Measurements from ENCODE around the gene HTR1D.
"Not testable (repeated sequence)": the region's sequence is repeated elsewhere in the genome, so short reads cannot be mapped to it uniquely, and the experiment has no call there.

HTR1D gene, protein sequence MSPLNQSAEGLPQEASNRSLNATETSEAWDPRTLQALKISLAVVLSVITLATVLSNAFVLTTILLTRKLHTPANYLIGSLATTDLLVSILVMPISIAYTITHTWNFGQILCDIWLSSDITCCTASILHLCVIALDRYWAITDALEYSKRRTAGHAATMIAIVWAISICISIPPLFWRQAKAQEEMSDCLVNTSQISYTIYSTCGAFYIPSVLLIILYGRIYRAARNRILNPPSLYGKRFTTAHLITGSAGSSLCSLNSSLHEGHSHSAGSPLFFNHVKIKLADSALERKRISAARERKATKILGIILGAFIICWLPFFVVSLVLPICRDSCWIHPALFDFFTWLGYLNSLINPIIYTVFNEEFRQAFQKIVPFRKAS

DNA sequence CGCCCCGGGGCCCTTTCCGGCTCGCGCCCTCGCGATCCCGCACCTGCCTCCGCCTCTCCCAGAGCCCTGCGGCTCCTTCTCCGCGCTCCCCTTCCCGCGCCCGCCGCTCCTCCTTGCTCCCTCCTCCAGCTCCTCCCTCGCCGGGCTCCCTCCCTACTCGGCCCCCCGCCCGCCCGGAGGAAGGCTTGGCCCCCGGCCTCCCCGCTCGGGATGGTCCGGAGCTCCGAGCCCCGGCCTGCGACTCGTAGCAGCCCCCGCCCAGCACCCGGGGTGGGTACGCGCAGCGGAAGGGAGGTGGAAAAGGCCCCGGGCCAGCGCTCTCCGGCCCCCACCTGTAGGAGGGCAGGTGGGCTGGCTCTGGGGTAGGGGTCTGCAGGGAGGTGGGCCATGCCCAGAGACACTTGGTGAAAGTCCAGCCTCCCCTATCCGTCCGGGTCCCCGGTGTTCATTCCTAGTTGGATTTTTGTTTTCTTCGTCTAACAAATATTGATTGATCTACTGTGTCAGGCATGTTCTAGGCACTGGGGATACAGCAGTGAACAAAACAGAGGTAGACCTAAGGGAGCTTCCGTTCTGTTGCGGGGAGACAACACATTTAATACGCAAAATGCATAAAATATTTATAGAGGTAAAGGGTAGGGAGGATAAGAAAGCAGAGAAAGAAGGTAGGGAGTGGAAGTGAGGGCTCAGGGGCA is at the start of gene HTR1D:
Gene HTR1D (minus strand): TSS at position 82 of the 695 bp plus-strand sequence. CDS start 23,283 bp downstream, outside the sequence.
- DNase-seq, result no peak

DNA sequence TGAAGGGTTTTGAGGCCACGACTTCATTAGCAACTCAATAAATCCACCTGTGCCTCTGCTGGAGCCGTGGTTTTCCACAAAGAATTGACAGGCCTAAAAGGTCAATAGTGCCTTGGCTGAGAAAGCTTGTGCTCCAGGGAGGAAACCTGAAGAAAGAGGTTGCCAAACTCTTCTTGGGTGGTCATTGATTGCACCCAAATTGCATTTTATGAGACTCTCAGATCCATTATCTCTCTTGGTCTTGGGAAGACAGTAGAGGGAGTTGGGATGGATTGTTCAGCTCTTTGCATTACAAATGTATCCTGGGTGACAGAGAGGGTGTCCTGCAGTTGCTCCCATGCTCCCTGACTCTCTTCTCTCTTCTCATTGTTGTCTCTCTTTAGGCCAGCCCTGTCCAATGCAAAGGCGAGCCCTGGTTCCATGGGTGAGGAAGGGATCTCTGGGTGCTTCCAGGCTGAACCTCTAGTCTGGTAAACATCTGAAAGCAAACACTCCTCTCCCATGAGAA is 46.1 kb upstream of the HTR1D start:
- DNase-seq, result no peak

DNA sequence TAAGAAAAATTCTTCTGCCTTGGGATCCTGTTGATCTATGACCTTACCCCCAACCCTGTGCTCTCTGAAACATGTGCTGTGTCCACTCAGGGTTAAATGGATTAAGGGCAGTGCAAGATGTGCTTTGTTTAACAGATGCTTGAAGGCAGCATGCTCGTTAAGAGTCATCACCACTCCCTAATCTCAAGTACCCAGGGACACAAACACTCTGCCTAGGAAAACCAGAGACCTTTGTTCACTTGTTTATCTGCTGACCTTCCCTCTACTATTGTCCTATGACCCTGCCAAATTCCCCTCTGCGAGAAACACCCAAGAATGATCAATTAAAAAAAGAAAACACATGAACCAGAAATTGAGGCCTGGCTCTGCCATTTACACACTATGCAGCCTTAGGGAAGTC is 40.8 kb upstream of the HTR1D start:
- DNase-seq, result not testable (repeated sequence)

DNA sequence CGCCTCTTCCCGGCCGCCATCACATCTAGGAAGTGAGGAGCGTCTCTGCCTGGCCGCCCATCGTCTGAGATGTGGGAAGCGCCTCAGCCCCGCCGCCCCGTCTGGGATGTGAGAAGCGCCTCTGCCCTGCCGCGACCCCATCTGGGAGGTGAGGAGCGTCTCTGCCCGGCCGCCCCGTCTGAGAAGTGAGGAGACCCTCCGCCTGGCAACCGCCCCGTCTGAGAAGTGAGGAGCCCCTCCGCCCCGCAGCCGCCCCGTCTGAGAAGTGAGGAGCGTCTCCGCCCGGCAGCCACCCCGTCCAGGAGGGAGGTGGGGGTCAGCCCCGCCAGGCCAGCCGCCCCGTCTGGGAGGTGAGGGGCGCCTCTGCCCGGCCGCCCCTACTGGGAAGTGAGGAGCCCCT is 40.1 kb upstream of the HTR1D start:
- DNase-seq, result not testable (repeated sequence)

DNA sequence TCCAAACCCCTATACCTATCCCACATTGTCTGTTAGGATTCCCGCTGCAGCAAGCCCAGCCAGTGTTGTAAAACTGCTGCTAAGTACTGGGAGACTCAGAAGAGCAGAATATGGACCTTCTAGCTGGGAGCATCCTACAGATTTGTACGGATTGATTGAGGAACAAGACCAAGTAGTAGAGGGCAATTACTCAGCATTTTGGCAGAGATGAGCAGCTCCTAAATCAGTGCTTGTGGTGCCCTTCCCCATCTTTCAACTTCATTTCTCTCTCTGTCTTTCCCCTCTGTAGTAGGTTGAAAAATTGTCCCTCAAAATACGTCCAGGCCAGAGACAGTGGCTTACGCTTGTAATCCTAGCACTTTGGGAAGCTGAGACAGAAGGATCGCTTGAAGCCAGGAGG is 37.3 kb upstream of the HTR1D start:
- no peak for DNase-seq

DNA sequence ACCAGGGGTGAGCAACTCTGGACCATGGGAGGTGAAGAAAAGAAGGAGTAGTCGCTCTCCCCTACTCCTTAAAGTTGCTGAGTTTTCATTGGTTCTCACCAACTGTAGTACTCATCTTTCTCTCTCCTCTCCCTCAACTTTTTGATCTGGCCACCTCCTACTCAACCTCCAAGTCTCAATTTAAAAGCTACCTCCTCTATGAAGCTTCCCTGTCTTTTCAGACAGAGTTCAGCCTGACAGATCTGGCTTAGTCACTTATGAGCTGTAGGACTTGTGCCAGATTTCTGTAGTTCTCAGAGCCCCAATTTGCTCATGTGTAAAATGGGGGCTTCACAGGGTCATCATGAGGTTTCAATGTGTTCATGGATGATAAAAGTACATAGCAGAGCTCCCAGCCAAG is 34.5 kb upstream of the HTR1D start:
- DNase-seq, result no peak

DNA sequence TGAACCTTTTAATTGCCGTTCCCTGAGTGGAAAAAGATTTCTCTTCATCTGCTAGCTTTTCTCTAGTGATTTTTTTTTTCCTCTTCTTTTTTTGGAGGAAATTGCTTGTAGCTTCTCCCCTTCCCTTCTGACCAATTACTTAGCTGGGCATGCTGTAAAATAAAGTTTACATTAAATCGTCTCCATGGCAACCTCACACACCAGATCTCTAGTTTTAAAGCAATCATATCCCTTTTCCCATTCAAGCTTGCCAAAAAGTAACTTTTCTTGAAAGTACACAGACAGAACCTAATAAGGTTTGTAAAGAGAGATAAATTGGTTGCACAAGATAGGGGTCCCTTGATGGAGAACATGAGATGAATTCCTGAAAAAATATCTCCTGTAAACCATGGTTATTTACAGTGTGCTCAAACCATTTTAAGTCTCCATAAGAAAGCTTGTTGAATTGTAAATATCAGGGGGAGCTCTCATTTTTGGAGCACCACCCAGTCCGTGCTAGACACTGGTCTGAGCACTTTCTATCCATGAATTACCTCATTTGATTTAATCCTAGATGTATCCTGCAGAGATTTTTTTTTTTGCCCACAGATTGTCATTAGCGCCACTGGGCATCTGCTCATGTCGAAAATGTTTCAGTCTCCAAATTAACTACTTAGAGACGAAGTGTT is 32.6 kb upstream of the HTR1D start:
- no peak for DNase-seq

DNA sequence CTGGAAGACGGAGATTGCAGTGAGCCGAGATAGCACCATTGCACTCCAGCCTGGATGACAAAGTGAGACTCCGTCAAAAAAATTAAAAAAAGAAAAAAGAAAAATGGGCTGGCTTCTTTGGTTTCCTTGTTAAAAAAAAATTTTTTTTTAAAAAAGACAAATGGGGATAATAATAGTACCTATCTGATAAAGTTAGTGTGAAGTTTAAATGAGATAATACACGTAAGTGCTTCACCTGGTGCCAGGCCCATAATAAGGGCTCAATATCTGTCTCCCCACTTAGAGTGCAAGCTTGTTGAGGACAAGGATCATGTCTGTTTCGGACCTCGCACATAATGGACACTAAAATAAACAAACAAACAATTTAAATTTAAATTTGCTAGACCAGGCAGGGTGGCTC is 30.0 kb upstream of the HTR1D start:
- DNase-seq, result no peak

DNA sequence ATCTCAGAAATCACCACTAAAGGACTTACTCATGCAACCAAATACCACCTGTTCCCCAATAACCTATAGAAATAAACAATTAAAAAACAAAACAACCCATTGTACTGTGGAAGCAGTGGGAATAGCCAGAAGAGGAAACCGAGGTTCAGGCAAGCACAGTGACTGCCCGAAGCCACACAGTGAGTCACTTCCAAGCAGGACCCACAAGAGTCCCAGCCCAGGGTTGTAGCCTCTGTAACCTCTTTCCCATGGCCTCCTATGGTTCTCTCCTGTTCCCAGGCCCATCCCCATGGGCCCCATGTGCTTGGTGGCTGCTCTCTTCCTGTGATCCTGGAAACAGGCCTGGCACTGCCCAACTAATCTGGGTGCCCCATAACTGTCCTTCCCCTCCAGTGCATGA is 29.0 kb upstream of the HTR1D start:
- no peak for DNase-seq

DNA sequence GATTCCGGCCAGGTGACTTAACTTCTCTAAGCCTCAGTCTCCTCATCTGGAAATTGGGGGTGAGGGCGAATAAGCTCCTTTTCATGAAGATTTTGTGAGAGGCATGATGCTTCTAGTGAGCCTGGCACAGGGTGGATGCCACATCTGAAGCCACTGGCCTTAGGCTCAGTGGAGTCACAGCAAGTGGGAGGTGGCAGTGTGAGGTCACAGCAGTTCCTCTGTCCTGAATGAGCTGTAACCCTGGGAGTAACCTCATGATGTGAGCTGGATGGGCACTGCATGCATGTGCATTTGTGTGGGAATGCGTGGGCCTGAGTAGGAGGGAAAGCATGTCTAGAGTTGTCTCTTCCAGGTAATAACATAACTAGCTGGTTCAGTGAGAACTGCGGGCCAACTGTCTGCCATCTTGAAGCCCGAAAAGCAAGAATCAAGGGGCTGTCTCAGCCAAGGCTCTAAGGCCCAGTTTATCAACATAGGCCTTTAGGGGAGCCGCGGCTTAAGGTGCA is 27.0 kb upstream of the HTR1D start:
- DNase-seq, result no peak

DNA sequence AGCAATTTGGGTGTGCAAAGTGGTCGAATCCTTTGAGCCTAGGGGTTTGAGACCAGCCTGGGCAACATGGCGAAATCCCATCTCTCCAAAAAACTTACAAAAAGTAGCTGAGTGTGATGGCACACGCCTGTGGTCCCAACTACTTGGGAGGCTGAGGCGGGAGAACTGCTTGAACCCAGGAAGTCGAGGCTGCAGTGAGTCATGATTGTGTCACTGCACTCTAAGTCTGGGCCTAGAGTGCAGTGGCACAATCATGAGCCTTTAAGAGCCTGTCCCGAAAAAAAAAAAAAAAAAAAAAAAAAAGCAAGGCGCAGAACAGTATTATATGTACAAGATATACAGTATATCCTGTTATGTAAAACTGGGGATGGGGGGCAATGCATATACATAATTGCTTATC is 25.1 kb upstream of the HTR1D start:
- DNase-seq, result no peak

DNA sequence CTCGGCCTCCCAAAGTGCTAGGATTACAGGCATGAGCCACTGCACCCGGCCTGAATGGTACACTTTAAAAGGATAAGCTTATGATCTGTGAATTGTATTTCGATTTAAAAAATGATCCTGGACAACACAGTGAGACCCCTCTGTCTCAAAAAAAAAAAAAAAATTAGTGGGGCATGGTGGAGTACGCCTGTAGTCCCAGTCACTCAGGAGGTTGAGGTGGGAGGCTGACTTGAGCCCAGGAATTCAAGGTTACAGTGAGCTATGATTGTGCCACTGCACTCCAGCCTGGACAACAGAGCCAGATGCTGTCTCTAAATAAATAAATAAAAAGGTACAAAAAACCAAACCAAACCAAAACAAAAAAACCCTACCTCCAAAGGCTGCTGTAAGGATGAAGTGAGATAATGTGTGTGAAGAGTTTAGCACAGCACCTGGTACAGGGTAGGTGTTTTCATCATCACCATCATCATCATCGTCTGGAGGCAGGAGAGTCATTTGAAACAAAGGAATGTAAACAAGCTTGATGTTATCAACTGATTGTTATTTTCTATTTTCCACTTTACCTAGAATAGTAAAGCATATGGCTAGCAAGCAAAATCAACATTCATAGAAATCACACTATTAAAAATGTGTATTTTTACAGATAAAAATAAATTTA is 22.5 kb upstream of the HTR1D start:
- no peak for DNase-seq

DNA sequence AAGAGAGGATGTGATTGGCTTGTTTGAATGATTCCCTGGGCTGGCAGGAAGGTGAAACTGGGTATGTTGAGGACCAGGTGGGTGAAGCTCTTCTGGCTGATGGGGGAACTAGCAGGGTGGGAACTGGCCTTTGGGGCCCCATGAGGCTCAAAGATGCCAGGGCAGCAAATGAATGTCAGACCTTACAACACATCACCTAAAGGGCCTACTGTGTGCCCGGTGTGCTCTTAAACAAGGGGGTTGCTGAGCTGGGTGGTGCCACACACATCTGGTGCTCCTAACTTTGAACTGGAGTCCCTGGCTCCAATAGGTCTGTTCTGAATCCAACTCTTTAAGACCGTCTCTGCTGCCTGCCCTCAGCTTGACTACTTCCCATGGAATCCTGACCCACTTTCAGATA is 21.3 kb upstream of the HTR1D start:
- DNase-seq, result no peak

DNA sequence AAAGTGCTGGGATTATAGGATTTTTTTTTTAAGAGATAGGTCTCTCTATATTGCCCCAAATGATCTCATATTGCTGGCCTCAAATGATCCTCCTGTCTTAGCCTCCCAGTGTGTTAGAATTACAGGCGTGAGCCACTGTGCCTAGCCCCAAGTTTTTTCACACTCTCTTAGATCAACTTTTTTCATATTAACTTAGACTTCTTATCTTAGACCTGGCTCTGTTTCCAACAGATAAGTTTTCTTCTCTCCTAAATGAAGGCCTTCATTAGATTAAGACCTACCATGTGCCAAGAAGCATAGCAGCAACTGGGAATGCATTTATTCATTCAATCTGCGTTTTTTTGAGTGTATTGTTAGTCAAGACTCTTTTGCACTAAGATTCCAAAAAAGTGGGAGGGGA is 20.2 kb upstream of the HTR1D start:
- DNase-seq, result no peak

DNA sequence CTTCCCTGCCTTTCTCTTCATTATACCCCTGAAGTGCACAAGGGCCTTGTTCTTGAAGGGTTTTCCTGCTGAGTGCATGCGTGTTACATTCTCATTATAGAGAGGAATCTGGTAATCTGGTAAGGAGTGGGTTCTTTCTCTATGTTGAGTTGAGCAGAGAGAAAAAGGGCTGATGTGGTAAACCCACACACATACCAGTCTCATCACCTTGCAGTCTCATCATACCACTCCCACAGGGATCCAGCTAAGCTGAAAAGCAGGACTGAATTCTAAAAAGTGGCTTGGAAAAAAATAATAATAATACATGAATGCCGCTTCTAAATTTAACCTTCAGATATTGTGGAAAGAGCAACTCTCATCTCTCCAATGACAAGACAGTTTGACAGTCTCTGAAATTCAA is 10.5 kb upstream of the HTR1D start:
- DNase-seq, result no peak

DNA sequence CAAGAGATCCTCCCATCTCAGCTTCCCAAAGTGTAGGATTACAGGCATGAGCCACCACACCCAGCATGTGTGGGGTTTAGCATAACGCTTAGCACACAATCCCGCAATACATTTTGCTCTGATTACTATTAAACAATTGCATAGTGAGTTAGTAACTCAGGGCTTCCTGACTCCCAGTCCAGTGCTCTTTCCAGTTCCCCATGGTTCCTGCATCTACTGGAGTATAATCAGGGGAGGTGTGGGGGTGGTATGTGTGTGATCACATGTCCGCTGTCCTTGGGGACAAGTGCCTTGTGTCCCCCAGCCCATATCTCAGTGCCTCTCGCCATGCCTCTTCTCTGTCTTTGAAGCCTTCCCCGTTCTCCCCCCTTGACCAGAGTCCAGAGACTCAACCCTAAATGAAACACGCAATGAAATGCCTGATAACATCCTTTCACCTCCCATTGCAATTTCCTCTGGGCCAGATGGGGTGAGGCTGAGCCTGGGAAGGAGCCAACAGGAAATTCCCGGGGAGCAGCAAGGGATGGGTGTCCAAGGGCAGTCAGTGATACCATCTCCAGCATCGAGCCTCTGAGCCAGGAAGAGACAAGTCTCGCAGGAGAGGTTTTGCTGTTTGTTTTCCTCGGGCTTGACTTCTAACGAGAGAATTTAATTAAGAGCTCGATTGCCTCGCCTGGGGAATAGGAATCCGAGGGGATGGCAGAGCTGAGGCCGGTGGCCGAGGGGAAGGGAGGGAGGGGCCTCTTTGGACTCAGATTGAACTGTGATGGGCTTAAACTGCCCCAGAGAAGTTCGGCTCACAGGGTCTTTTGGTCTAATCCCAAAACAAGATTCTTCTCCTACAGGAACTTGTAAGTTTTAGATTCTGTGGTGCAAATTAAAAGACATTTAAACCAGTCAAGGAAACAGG is 7.7 kb upstream of the HTR1D start:
- no peak for DNase-seq

DNA sequence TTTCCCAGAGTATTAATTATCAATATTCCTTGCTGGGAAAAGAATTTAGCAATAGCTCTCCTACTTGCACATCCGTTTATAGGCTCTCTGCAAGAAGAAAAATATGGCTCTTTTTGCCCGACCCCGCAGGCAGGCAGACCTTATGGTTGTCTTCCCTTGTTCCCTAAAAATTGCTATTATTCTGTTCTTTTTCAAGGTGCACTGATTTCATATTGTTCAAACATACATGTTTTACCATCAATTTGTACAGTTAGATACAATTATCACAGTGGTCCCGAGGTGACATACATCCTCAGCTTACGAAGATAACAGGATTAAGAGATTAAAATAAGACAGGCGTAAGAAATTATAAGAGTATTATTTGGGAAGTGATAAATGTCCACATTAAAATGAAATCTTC is 6.7 kb upstream of the HTR1D start:
- not testable (repeated sequence) for DNase-seq

DNA sequence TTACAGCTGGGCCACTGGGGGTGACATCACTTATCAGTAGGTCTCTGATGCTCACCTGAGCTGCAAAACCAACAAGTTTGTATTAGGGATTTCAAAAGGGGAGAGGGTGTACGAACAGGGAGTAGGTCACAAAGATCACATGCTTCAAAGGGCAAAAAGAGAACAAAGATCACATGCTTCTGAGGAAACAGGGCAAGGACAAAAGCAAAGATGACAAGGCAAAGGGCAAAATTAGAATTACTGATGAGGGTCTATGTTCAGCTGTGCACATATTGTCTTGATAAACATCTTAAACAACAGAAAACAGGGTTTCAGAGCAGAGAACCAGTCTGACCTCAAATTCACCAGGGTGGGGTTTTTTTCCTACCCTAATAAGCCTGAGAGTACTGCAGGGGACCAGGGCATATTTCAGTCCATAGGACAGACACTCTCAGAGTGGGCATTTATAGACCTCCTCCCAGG is 6.2 kb upstream of the HTR1D start:
- DNase-seq, result not testable (repeated sequence)

DNA sequence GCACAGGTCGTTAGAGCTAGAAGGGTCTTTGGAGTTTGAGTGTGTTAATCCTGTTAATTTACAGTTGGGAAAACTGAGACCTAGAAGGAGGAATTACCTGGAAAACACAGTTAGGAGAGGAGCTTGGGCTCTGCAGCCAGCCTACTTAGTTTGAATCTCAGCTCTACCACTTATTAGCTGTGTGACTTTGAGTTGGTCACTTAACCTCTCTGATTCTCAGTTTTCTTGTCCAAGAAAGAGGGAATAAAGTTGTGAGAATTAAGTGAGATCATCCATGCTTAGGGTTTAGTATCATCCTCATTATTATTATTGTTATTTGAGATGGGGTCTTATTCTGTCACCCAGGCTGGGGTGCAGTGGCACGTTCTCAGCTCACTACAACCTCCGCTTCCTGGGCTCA is 5.4 kb upstream of the HTR1D start:
- DNase-seq, result no peak

DNA sequence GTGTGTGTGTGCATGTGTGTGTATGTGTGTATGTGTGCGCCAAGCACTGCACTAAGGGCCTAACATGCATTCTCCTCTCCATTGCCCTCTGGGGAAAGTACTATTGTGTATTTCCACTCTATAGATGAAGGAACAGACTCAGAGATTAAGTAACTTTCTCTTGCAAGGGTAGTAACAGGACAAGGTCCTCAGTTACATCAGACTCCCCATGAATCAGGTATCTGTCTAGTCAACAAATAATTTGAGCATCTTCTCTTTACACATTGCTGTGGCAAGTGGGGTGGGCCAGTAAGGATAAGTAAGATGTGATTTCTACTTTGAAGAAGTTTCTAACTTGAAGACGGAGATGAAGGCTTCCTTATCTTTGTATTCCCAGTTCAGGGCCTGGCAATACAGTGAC is 5.0 kb upstream of the HTR1D start:
- DNase-seq, result no peak
